Measurements from ENCODE around the gene VPS39. TPM values are rescaled to one million over a fixed set of nuclear protein-coding genes. Genes with fewer than 3 reads are reported as not detected.
A peak's percentile ranks its signal among the peaks of the same experiment; 100 is the strongest.

The VPS39 gene
- total RNA-seq, 1 donor from 2014 or later: 91.9 TPM

DNA sequence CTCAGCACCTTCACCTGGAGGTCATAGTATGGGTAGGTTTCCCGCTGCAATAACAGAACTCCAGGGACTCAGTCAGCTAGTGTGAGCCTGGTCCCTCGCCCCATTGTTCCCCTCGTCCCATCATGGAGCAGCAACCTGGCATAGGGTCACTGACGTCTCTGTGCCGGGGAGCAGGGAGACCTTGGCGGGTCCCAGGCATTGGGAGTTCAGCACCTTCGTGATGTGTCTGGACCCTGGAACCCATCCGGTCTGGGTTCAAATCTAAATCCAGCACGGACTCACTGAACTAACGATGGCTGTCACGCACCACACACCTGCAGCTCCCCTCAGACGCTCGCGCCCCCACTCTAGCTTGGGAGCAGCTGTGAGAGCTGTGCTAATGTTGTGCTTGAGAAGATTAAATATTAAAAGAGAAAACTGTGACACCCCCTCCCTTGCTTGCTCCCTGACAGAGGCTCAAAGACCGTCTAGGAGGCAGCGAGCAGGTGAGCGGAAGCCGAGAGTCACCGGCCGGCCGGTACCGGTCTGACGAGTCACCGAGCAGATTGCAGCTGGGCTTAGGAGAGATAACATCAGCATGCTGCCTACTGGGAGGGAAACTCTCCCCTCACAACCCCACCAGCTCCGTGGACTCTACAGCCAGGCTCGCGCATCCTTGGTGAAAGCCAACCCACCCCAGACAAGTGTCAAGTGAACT, 52.4 kb downstream of the VPS39 start:
- Histone ChIP-seq H3K36me3 (peaks cover 14 to 21% of the 10 kb centered on the region in 2 donors), H3K4me1 (peaks cover 0 to 5% of the 10 kb centered on the region in 2 donors), H3K9me3 (no peaks in the 10 kb centered on the region), H3K27ac (no peak overlapping the region), H3K4me3 (no peak overlapping the region), H3K27me3 (no peaks in the 10 kb centered on the region)
- TF ChIP-seq, protein P1, sequence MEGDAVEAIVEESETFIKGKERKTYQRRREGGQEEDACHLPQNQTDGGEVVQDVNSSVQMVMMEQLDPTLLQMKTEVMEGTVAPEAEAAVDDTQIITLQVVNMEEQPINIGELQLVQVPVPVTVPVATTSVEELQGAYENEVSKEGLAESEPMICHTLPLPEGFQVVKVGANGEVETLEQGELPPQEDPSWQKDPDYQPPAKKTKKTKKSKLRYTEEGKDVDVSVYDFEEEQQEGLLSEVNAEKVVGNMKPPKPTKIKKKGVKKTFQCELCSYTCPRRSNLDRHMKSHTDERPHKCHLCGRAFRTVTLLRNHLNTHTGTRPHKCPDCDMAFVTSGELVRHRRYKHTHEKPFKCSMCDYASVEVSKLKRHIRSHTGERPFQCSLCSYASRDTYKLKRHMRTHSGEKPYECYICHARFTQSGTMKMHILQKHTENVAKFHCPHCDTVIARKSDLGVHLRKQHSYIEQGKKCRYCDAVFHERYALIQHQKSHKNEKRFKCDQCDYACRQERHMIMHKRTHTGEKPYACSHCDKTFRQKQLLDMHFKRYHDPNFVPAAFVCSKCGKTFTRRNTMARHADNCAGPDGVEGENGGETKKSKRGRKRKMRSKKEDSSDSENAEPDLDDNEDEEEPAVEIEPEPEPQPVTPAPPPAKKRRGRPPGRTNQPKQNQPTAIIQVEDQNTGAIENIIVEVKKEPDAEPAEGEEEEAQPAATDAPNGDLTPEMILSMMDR (IDR thresholded peaks at IDR 0.05): no peak
- intact Hi-C loops (cut with DNase I): no loop called here
- DNase-seq (ENCODE audit: low spot score in 2 of 2): no peak

DNA sequence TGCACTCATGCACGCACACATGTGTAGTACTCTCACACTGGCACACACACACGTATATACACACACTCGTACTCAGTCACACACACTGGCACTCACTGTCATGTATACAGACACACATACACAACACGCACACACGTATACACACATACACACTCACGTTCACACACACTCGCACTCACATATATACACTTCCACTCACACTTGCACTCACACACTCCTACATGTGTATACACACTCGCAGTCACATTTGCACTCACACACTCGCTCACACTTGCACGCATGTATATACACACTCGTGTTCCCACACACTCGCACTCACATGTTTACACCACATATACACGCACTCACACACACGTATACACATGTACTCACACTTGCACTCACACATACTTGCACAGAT, 53.1 kb downstream of the VPS39 start:
- H3K4me3 ChIP-seq: no peak overlapping the region
- no peaks in the 10 kb centered on the region for H3K9me3 ChIP-seq
- H3K27me3 ChIP-seq: no peaks in the 10 kb centered on the region
- DNase-seq (ENCODE audit: low spot score in 2 of 2): no peak
- peaks cover 6 to 13% of the 10 kb centered on the region in 2 donors for H3K36me3 ChIP-seq
- intact Hi-C loops (cut with DNase I): no loop called here
- no peak overlapping the region for H3K27ac ChIP-seq
- TF ChIP-seq, protein P1 (IDR thresholded peaks at IDR 0.05): no peak
- H3K4me1 ChIP-seq: peaks cover 0 to 5% of the 10 kb centered on the region in 2 donors

DNA sequence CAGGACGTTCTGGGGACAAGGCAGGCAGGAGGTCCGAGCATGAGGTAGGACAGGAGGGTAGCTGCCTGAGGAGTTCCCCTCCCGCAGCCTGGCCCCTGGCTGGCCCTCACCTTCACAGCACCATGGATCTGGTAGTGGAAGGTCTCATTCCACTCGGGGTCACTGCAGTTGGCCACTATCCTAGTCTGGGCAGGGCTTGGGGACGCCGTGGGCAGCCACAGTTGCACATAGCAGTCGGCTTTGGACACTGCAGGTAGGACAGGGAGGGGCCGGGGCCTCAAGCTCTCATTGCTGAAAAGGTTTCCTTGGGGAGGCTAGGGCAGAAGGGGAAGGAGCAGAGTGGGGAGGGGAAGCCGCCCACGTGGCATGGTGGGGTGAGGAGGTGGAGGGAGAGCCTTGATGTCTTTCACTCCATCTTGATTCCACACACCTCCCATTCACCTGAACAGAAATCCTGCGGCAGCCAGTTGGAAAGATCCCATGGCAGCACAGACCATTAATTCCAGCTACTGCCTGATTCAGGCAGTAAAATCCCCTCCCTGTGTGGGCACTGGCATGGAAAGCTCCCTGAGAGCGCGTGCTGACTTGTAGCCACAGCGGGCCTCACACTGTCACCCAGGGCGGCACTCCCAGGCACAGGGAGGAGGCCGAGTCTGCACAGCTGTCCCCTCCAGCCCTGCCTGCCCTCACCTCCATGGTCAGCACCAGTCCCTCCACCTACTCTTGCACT, 53.7 kb downstream of the VPS39 start:
- Histone ChIP-seq H3K36me3 (peaks cover under 1 to 7% of the 10 kb centered on the region in 2 donors), H3K9me3 (no peaks in the 10 kb centered on the region), H3K4me1 (peaks cover 0 to 5% of the 10 kb centered on the region in 2 donors), H3K27me3 (no peaks in the 10 kb centered on the region), H3K4me3 (no peak overlapping the region), H3K27ac (no peak overlapping the region)
- intact Hi-C loops (cut with DNase I): no loop called here
- DNase-seq (ENCODE audit: low spot score in 2 of 2): no peak
- TF ChIP-seq, protein P1 (IDR thresholded peaks at IDR 0.05): no peak

DNA sequence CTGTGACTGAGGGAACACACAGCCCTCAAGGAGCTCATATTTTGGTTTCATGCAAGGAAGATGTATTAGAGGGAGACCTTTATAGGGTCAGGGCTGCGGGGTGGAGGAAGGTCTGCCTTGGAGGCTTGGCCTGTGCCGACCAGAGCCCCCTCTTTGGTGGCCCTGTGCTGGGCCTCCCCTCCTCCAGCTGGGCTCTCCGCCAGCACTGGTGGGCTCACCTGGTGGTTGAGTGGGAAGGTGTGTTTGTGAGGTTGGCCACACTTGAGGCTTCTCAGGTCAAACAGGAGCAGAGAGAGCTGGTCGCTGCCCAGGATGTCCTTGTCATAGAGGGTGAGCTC, 54.3 kb downstream of the VPS39 start:
- TF ChIP-seq, protein P1 (IDR thresholded peaks at IDR 0.05): no peak
- no peaks in the 10 kb centered on the region for H3K9me3 ChIP-seq
- peaks cover 0 to 5% of the 10 kb centered on the region in 2 donors for H3K4me1 ChIP-seq
- intact Hi-C loops (cut with DNase I): no loop called here
- H3K27me3 ChIP-seq: no peaks in the 10 kb centered on the region
- peaks cover 0 to 2% of the 10 kb centered on the region in 2 donors for H3K36me3 ChIP-seq
- H3K4me3 ChIP-seq: no peak overlapping the region
- DNase-seq (ENCODE audit: low spot score in 2 of 2): peak in 1 of 2 donors; percentile 55
- no peak overlapping the region for H3K27ac ChIP-seq

DNA sequence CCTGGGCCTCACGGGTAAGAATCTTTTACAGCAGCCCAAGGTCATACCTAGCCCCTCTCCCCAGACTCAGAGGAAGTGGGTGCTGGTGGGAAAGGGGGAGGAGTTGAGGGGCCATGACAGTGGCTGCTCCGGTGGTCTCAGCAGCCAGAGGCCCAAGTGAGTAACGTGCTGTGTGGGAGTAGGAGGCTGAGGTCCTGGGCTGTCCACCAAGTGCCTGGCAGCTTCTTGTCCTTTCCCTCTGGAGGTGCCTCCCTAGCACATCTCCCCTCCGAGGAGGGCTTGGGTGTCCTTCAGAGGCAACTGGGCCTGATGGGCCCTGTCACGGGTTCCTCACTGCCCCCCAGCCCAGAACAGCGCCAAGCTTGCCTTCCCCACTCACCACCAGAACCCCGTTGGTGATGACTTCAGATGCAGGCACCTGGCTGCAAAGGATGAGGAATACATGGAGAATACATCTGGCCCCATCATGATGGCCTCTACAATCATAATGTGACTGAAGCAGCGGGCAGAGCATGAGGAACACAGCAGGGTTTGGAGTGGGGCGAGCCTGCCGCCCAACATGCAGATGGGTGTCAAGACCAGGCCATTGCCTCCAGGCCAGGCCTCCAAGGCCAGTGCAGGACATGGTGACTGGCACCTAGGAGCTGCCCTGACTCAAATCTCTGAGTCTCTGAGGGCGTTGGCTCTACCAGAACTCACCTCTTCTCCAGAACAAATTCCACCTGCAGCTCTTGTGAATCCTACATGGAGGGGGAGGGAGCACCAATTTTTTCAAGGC, 55.0 kb downstream of the VPS39 start:
- peak in 1 of 2 donors; percentile 33 for DNase-seq (ENCODE audit: low spot score in 2 of 2)
- intact Hi-C loops (cut with DNase I): no loop called here
- TF ChIP-seq, protein P1 (IDR thresholded peaks at IDR 0.05): no peak
- H3K4me1 ChIP-seq: peaks cover 0 to 5% of the 10 kb centered on the region in 2 donors
- peak overlapping the region in 1 of 2 donors; percentile 50 for H3K27ac ChIP-seq
- no peaks in the 10 kb centered on the region for H3K27me3 ChIP-seq
- no peaks in the 10 kb centered on the region for H3K36me3 ChIP-seq
- no peak overlapping the region for H3K4me3 ChIP-seq
- no peaks in the 10 kb centered on the region for H3K9me3 ChIP-seq

Measured in ascending aorta (tissue), 2 donors.